Measurements from ENCODE around the gene ACSM2A. TPM values are rescaled to one million over a fixed set of nuclear protein-coding genes. Genes with fewer than 3 reads are reported as not detected.
"Not testable (repeated sequence)": the region's sequence is repeated elsewhere in the genome, so short reads cannot be mapped to it uniquely, and the experiment has no call there.

The ACSM2A gene
- polyA plus RNA-seq, 1 donor from 2014 or later, result not detected

- not testable (repeated sequence) for H3K9ac ChIP-seq (ENCODE audit: low read length); H3K4me2 ChIP-seq (ENCODE audit: low read length); H4K20me1 ChIP-seq (ENCODE audit: insufficient read depth); H3K27ac ChIP-seq (ENCODE audit: low read length); H3K27me3 ChIP-seq (ENCODE audit: insufficient read depth, low read depth, low read length); H2AFZ ChIP-seq (ENCODE audit: low read depth, low read length); H3K79me2 ChIP-seq (replicated peaks; ENCODE audit: insufficient read depth, low read length); H3K9me3 ChIP-seq (ENCODE audit: low read length); H3K4me3 ChIP-seq (ENCODE audit: low read length); H3K36me3 ChIP-seq (ENCODE audit: insufficient read depth, low read length); H3F3A ChIP-seq (ENCODE audit: insufficient read depth, low read length, poor library complexity, severe bottlenecking); H3K9me2 ChIP-seq (ENCODE audit: insufficient read depth, low read length)
Observed at GRCh38 chr16:20536669-20537068, 85.3 kb downstream of the ACSM2A start.

Other genes with a start within 250 kb of the ACSM2A start
- gene GP2, start 124.0 kb upstream of the ACSM2A start, polyA plus RNA-seq, result not detected in 2 replicates
- gene UMOD, start 98.8 kb upstream of the ACSM2A start, polyA plus RNA-seq, result not detected in 2 replicates
- gene PDILT, start 46.8 kb upstream of the ACSM2A start, polyA plus RNA-seq, result not detected in 2 replicates
- not detected in 2 replicates for gene ACSM5, start 42.0 kb upstream of the ACSM2A start, polyA plus RNA-seq
- 0.28 TPM in 1 of 2 replicates, not detected in the other for gene ACSM2B, start 124.8 kb downstream of the ACSM2A start, polyA plus RNA-seq
- gene ACSM1, start 246.2 kb downstream of the ACSM2A start, polyA plus RNA-seq, result not detected in 2 replicates